AG04449 (cell line): Measurements from ENCODE around the gene EEFSEC.

ENCODE experiments used
- CTCF ChIA-PET: fragments of 350-600 bp; formaldehyde crosslinking; extraction: SDS; loops from one replicate; lab custom pipeline; 2021; ENCODE audit warnings: antibody characterized with exemption; lab: Yijun Ruan, JAX
- POLR2A ChIA-PET: fragments of 400-600, 350-600 bp; formaldehyde crosslinking; extraction: SDS; loops from one replicate; lab custom pipeline; 2020; ENCODE audit warnings: antibody characterized with exemption, inconsistent platforms; lab: Yijun Ruan, JAX
- DNase-seq: peaks from one replicate; pipeline ENCODE4 v3.0.0-alpha.2; 2010; ENCODE audit warnings: low read depth, low spot score
- H3K4me3 ChIP-seq: 2 replicates; pipeline ENCODE4 v1.5.1; 2011; ENCODE audit warnings: low read depth, mild to moderate bottlenecking, control low read depth, low read length
- CTCF ChIP-seq: IDR thresholded peaks from one replicate; pipeline ENCODE4 v1.5.1; 2011; ENCODE audit warnings: mild to moderate bottlenecking, moderate library complexity, low read length, control low read depth, inconsistent platforms; ENCODE audit not compliant: insufficient read depth; ENCODE audit errors: missing control alignments

EEFSEC gene

GRCh38 chr3:128260275-128260674 is 107.0 kb downstream of the EEFSEC start:
- no peak for DNase-seq
- no peak overlapping the region for H3K4me3 ChIP-seq
- POLR2A ChIA-PET: no interaction called here
- TF ChIP-seq CTCF: no peak
- CTCF ChIA-PET: no interaction called here

GRCh38 chr3:128262457-128262856 is 109.2 kb downstream of the EEFSEC start:
- no peak for TF ChIP-seq CTCF
- ChIA-PET CTCF (no interaction called here), POLR2A (no interaction called here)
- no peak for DNase-seq
- H3K4me3 ChIP-seq: no peak overlapping the region

GRCh38 chr3:128263118-128263517 is 109.8 kb downstream of the EEFSEC start:
- ChIA-PET POLR2A (no interaction called here), CTCF (no interaction called here)
- DNase-seq: no peak
- no peak overlapping the region for H3K4me3 ChIP-seq
- TF ChIP-seq CTCF: no peak

- POLR2A ChIA-PET: no interaction called here
- CTCF ChIA-PET: interaction anchor here (0.8 kb wide), 1 partner anchor 17 kb away, joined by 3 read pairs; no protein-coding TSS in a partner anchor
- no peak for DNase-seq
- TF ChIP-seq CTCF: no peak
- no peak overlapping the region for H3K4me3 ChIP-seq
Measured at GRCh38 chr3:128263946-128264345, 110.7 kb downstream of the EEFSEC start.

GRCh38 chr3:128266453-128266852 is 113.2 kb downstream of the EEFSEC start:
- ChIA-PET POLR2A (no interaction called here), CTCF (interaction anchor here (1.0 to 1.4 kb wide), 3 partner anchors 9 to 14 kb away, joined by 3 to 4 read pairs (median 3); no protein-coding TSS in a partner anchor)
- no peak overlapping the region for H3K4me3 ChIP-seq
- DNase-seq: no peak
- TF ChIP-seq CTCF: no peak

GRCh38 chr3:128267541-128267940 is 114.3 kb downstream of the EEFSEC start:
- no peak for TF ChIP-seq CTCF
- H3K4me3 ChIP-seq: no peak overlapping the region
- POLR2A ChIA-PET: no interaction called here
- DNase-seq: no peak
- CTCF ChIA-PET: no interaction called here
